Caco-2 (cell line): ENCODE measurements around the gene ADGRF4. TPM values are rescaled to one million over a fixed set of nuclear protein-coding genes. Genes with fewer than 3 reads are reported as not detected.
"Not testable (repeated sequence)": the region's sequence is repeated elsewhere in the genome, so short reads cannot be mapped to it uniquely, and the experiment has no call there.

Experiments used
- BruUV-seq: library from RNA; stranded (reverse); fragments of 400-500 nt; replicated peaks from 2 replicates; lab custom pipeline; 2021; lab: Mats Ljungman, UMichigan
- CTCF ChIA-PET: fragments of 300-600 bp; sonication (Branson Sonifier 250); formaldehyde crosslinking; loops from one replicate; lab custom pipeline; 2022; ENCODE audit warnings: antibody characterized with exemption; lab: Charles Lee
- POLR2A ChIA-PET: fragments of 300-600 bp; sonication (Branson Sonifier 250); formaldehyde crosslinking; loops from one replicate; lab custom pipeline; 2022; ENCODE audit warnings: antibody characterized with exemption; lab: Charles Lee
- DNase-seq, 2 experiments: peaks; one replicate each; pipeline versions ENCODE4 v3.0.0 to v3.0.0-alpha.2; 2020 to 2022
- H3K27me3 ChIP-seq: replicated peaks from 2 replicates; pipeline ENCODE4 v1.6.0; 2011; ENCODE audit warnings: low read length; ENCODE audit not compliant: control insufficient read depth, insufficient read depth
- H3K36me3 ChIP-seq: 2 replicates; pipeline ENCODE4 v1.5.1; 2011; ENCODE audit warnings: low read length; ENCODE audit not compliant: control insufficient read depth, insufficient read depth
- H3K4me1 ChIP-seq: fragments of 250-450 bp; sonication (Bioruptor Pico); 2 replicates; pipeline ENCODE4 v1.5.1; 2020; ENCODE audit warnings: mild to moderate bottlenecking
- H3K4me3 ChIP-seq: 2 replicates; pipeline ENCODE4 v1.5.1; 2011; ENCODE audit warnings: low read depth, mild to moderate bottlenecking, control low read depth, low read length
- H3K9me3 ChIP-seq: fragments of 250-450 bp; sonication (Bioruptor Pico); 2 replicates; pipeline ENCODE4 v1.5.1; 2020; ENCODE audit warnings: mild to moderate bottlenecking, moderate library complexity
- H3K27ac Mint-ChIP-seq: one replicate; pipeline ENCODE4 v1.8.0; 2022; ENCODE audit warnings: mixed read lengths; ENCODE audit not compliant: unreplicated experiment
- H3K27me3 Mint-ChIP-seq: one replicate; pipeline ENCODE4 v1.8.0; 2022; ENCODE audit warnings: mixed read lengths; ENCODE audit not compliant: insufficient read depth, unreplicated experiment
- H3K36me3 Mint-ChIP-seq: one replicate; pipeline ENCODE4 v1.8.0; 2022; ENCODE audit warnings: mild to moderate bottlenecking, mixed read lengths; ENCODE audit not compliant: insufficient read depth, unreplicated experiment
- H3K4me1 Mint-ChIP-seq: one replicate; pipeline ENCODE4 v1.8.0; 2022; ENCODE audit warnings: low read depth, mixed read lengths; ENCODE audit not compliant: unreplicated experiment
- H3K4me3 Mint-ChIP-seq: one replicate; pipeline ENCODE4 v1.8.0; 2022; ENCODE audit warnings: mild to moderate bottlenecking, moderate library complexity, mixed read lengths; ENCODE audit not compliant: unreplicated experiment
- H3K9me3 Mint-ChIP-seq: one replicate; pipeline ENCODE4 v1.8.0; 2022; ENCODE audit warnings: mixed read lengths; ENCODE audit not compliant: unreplicated experiment
- intact Hi-C: fragments of 100-400 bp; cut with micrococcal nuclease; formaldehyde crosslinking; loops from one replicate; pipeline ENCODE4 v1.10.0; 2022; ENCODE audit not compliant: unreplicated experiment
- total RNA-seq: library from RNA; stranded (reverse); gene quantifications from 2 replicates; pipeline ENCODE4 v1.2.3, GENCODE V29; 2022
- TF ChIP-seq, protein P1 (sequence below), 2 experiments: fragments of 200-600 bp in 1 of 2; IDR thresholded peaks; 1 replicate in 1 of 2; 2 replicates in 1 of 2; pipeline versions ENCODE4 v1.5.1 to v1.8.0; 2011 to 2022; ENCODE audit warnings: antibody characterized with exemption in 1 of 2, control low read depth in 1 of 2, inconsistent platforms in 1 of 2, low read depth in 1 of 2, low read length in 1 of 2, mild to moderate bottlenecking in 1 of 2, moderate library complexity in 1 of 2; ENCODE audit not compliant: insufficient read depth in 1 of 2, severe bottlenecking in 1 of 2, unreplicated experiment in 1 of 2

Gene ADGRF4
- total RNA-seq, 1 experiment from 2014 or later = 10.6 TPM

DNA sequence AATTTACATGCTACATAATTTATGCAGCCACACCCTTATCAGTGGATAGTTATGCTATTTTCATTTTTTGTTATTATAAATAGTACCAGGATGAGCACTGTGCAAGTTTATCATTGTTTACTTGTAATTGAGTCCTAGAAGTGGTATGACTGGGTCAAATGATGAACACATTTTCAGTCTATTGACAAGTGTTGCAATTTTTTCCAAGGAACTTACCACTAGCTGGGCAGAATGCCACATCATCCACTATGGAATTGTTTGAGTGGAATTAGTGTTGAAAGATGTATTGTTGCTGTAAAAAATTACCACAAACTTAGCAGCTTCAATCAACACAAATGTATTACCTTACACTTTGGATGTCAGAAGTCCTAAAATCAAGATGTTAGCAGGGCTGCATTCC, 45.4 kb downstream of the ADGRF4 start:
- Histone ChIP-seq H3K36me3 (no peaks in the 10 kb centered on the region), H3K4me1 (no peaks in the 10 kb centered on the region), H3K27me3 (no peaks in the 10 kb centered on the region), H3K9me3 (peaks cover 4% of the 10 kb centered on the region; the same call in 1 of the 2 replicates), H3K4me3 (no peak overlapping the region)
- DNase-seq = no peak
- H3K4me1 Mint-ChIP-seq = no peaks in the 10 kb centered on the region
- no peak overlapping the region for H3K4me3 Mint-ChIP-seq
- H3K36me3 Mint-ChIP-seq = no peaks in the 10 kb centered on the region
- TF ChIP-seq, protein P1, sequence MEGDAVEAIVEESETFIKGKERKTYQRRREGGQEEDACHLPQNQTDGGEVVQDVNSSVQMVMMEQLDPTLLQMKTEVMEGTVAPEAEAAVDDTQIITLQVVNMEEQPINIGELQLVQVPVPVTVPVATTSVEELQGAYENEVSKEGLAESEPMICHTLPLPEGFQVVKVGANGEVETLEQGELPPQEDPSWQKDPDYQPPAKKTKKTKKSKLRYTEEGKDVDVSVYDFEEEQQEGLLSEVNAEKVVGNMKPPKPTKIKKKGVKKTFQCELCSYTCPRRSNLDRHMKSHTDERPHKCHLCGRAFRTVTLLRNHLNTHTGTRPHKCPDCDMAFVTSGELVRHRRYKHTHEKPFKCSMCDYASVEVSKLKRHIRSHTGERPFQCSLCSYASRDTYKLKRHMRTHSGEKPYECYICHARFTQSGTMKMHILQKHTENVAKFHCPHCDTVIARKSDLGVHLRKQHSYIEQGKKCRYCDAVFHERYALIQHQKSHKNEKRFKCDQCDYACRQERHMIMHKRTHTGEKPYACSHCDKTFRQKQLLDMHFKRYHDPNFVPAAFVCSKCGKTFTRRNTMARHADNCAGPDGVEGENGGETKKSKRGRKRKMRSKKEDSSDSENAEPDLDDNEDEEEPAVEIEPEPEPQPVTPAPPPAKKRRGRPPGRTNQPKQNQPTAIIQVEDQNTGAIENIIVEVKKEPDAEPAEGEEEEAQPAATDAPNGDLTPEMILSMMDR (IDR thresholded peaks at IDR 0.05; ENCODE audit: insufficient read depth in 1 of 2, low read depth in 1 of 2, low read length in 1 of 2, severe bottlenecking in 1 of 2, unreplicated experiment in 1 of 2) = no peak
- H3K9me3 Mint-ChIP-seq = no peaks in the 10 kb centered on the region
- no peaks in the 10 kb centered on the region for H3K27me3 Mint-ChIP-seq
- ChIA-PET CTCF (no interaction called here), POLR2A (no interaction called here)
- H3K27ac Mint-ChIP-seq = no peak overlapping the region
- intact Hi-C loops = no loop called here
- no TSS peak for BruUV-seq

DNA sequence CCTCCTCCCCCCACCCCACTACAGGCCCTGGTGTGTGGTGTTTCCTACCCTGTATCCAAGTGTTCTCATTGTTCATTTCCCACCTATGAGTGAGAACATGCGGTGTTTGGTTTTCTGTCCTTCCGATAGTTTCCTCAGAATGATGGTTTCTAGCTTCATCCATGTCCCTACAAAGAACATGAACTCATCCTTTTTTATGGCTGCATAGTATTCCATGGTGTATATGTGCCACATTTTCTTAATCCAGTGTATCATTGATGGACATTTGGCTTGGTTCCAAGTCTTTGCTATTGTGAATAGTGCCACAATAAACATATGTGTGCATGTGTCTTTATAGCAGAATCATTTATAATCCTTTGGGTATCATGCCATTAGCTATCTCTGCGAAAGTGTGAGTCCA, 46.9 kb downstream of the ADGRF4 start:
- DNase-seq, H3K4me3 ChIP-seq, H3K36me3 ChIP-seq, H3K9me3 Mint-ChIP-seq, CTCF ChIA-PET, H3K27me3 Mint-ChIP-seq, H3K4me3 Mint-ChIP-seq, H3K4me1 ChIP-seq, H3K4me1 Mint-ChIP-seq, intact Hi-C loops, H3K27ac Mint-ChIP-seq, H3K36me3 Mint-ChIP-seq, H3K9me3 ChIP-seq, H3K27me3 ChIP-seq, BruUV-seq: not testable (repeated sequence)
- POLR2A ChIA-PET = interaction anchor here (0.6 kb wide), 1 partner anchor 19 kb away, joined by 4 read pairs; no protein-coding TSS in a partner anchor

GRCh38 chr6:47749757-47750156, 51.4 kb downstream of the ADGRF4 start:
- no peak overlapping the region for H3K4me3 Mint-ChIP-seq
- TF ChIP-seq, protein P1 (IDR thresholded peaks at IDR 0.05; ENCODE audit: insufficient read depth in 1 of 2, low read depth in 1 of 2, low read length in 1 of 2, severe bottlenecking in 1 of 2, unreplicated experiment in 1 of 2) = no peak
- peaks cover 4% of the 10 kb centered on the region; the same call in 1 of the 2 replicates for H3K9me3 ChIP-seq
- ChIA-PET CTCF (no interaction called here), POLR2A (no interaction called here)
- no peaks in the 10 kb centered on the region for H3K27me3 ChIP-seq
- intact Hi-C loops = no loop called here
- no TSS peak for BruUV-seq
- no peaks in the 10 kb centered on the region; the same call in 1 of the 2 replicates for H3K4me1 ChIP-seq
- no peaks in the 10 kb centered on the region for H3K27me3 Mint-ChIP-seq
- peaks cover 7% of the 10 kb centered on the region for H3K4me1 Mint-ChIP-seq
- H3K4me3 ChIP-seq = no peak overlapping the region
- no peak overlapping the region for H3K27ac Mint-ChIP-seq
- H3K36me3 ChIP-seq = no peaks in the 10 kb centered on the region
- no peaks in the 10 kb centered on the region for H3K36me3 Mint-ChIP-seq
- no peaks in the 10 kb centered on the region for H3K9me3 Mint-ChIP-seq
- DNase-seq = no peak

DNA sequence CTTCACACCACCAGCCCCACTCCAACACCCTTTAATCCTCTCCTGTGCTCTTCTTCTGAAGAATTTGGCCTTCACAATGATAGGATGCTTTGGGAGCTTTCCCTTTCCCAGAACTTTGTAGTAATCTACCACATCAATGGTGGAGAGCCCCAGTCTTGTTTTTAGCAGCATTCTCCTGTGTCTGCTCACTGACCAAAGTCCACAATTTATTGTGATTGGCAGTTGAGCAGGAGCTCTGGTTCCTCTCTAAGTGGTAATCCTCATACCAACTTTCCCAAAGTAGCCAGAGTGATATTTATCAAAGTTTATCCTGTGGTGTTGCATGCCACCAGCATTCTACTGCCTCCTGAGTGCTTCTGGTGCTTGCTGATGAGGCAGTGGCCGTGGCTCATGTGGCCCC, 54.4 kb downstream of the ADGRF4 start:
- no peaks in the 10 kb centered on the region for H3K9me3 Mint-ChIP-seq
- TF ChIP-seq, protein P1 (IDR thresholded peaks at IDR 0.05; ENCODE audit: insufficient read depth in 1 of 2, low read depth in 1 of 2, low read length in 1 of 2, severe bottlenecking in 1 of 2, unreplicated experiment in 1 of 2) = no peak
- H3K27me3 Mint-ChIP-seq = peaks cover 3% of the 10 kb centered on the region
- no peaks in the 10 kb centered on the region for H3K36me3 ChIP-seq
- BruUV-seq = no TSS peak
- no peak overlapping the region for H3K4me3 Mint-ChIP-seq
- H3K9me3 ChIP-seq = no peaks in the 10 kb centered on the region
- ChIA-PET POLR2A (no interaction called here), CTCF (no interaction called here)
- DNase-seq = peak in 1 of 2 experiments; percentile 23
- intact Hi-C loops = no loop called here
- H3K4me1 Mint-ChIP-seq = peaks cover 7% of the 10 kb centered on the region
- no peak overlapping the region for H3K27ac Mint-ChIP-seq
- H3K27me3 ChIP-seq = no peaks in the 10 kb centered on the region
- H3K4me1 ChIP-seq = no peaks in the 10 kb centered on the region; the same call in 1 of the 2 replicates
- H3K36me3 Mint-ChIP-seq = no peaks in the 10 kb centered on the region
- no peak overlapping the region for H3K4me3 ChIP-seq
